SW480 (cell line): Measurements from ENCODE around the gene DNMT3B.
"Not testable (repeated sequence)": the region's sequence is repeated elsewhere in the genome, so short reads cannot be mapped to it uniquely, and the experiment has no call there.

Experiments used
- DNase-seq: peaks from one replicate; pipeline ENCODE4 v3.0.0-alpha.2; 2016; ENCODE audit warnings: low spot score

The DNMT3B gene

GRCh38 chr20:32761831-32762753, at the start of gene DNMT3B:
Gene DNMT3B, plus strand, starts transcription at chr20:32762385. Its CDS starts 17,939 bp downstream, at chr20:32780324.
- peak; percentile 86 for DNase-seq

- no peak for DNase-seq
Observed at GRCh38 chr20:32718749-32719348, 43.3 kb upstream of the DNMT3B start.

- DNase-seq = peak; percentile 54
Observed at GRCh38 chr20:32727683-32728082, 34.5 kb upstream of the DNMT3B start.

GRCh38 chr20:32728435-32728834, 33.8 kb upstream of the DNMT3B start:
- DNase-seq = not testable (repeated sequence)

GRCh38 chr20:32729334-32729733, 32.9 kb upstream of the DNMT3B start:
- DNase-seq = not testable (repeated sequence)

GRCh38 chr20:32731882-32732266, 30.3 kb upstream of the DNMT3B start:
- DNase-seq = no peak

- no peak for DNase-seq
Observed at GRCh38 chr20:32737371-32738223, 24.6 kb upstream of the DNMT3B start.

- DNase-seq = no peak
Observed at GRCh38 chr20:32741151-32741550, 21.0 kb upstream of the DNMT3B start.

GRCh38 chr20:32742322-32743236, 19.6 kb upstream of the DNMT3B start:
- no peak for DNase-seq

GRCh38 chr20:32743237-32744112, 18.7 kb upstream of the DNMT3B start, which contains the start of gene COMMD7:
Gene COMMD7, minus strand, starts transcription at chr20:32743467. Its CDS starts 76 bp downstream, at chr20:32743391.
- peak; percentile 70 for DNase-seq

GRCh38 chr20:32749914-32750637, 12.1 kb upstream of the DNMT3B start:
- DNase-seq = no peak

GRCh38 chr20:32751293-32751692, 10.9 kb upstream of the DNMT3B start:
- no peak for DNase-seq

- DNase-seq = no peak
Observed at GRCh38 chr20:32751702-32752457, 10.3 kb upstream of the DNMT3B start.

GRCh38 chr20:32752458-32753250, 9.5 kb upstream of the DNMT3B start:
- no peak for DNase-seq

GRCh38 chr20:32753731-32754130, 8.5 kb upstream of the DNMT3B start:
- DNase-seq = no peak

GRCh38 chr20:32756156-32756555, 6.0 kb upstream of the DNMT3B start:
- no peak for DNase-seq

- DNase-seq = no peak
Observed at GRCh38 chr20:32761417-32761830, 761 bp upstream of the DNMT3B start.

GRCh38 chr20:32762754-32763201, 593 bp downstream of the DNMT3B start:
- DNase-seq = no peak
